K562 (cell line): Measurements from ENCODE around the gene CDS1. TPM values are rescaled to one million over a fixed set of nuclear protein-coding genes. Genes with fewer than 3 reads are reported as not detected.
A peak's percentile ranks its signal among the peaks of the same experiment; 100 is the strongest.

Experiments used
- ADNP ChIP-seq: fragments of 200-800 bp; sonication (Bioruptor generic); IDR thresholded peaks from 2 replicates; pipeline ENCODE4 v1.6.1; 2016; ENCODE audit warnings: missing genetic modification characterization, missing compliant biosample characterization
- ARID1B ChIP-seq: fragments of 450-650 bp; IDR thresholded peaks from 2 replicates; pipeline ENCODE4 v1.6.1; 2016; ENCODE audit warnings: antibody characterized with exemption, mild to moderate bottlenecking, inconsistent platforms
- ATF1 ChIP-seq, 2 experiments: fragments of 450-650 bp in 1 of 2; IDR thresholded peaks; 2 replicates each; pipeline ENCODE4 v1.6.1; 2016; ENCODE audit warnings: missing compliant biosample characterization in 1 of 2, missing genetic modification characterization in 1 of 2
- BDP1 ChIP-seq: IDR thresholded peaks from 3 replicates; pipeline ENCODE4 v1.6.1; 2011; ENCODE audit not compliant: insufficient read length, insufficient read depth
- JUND ChIP-seq, 2 experiments: IDR thresholded peaks; 2 replicates in 1 of 2; 3 replicates in 1 of 2; pipeline ENCODE4 v1.6.1; 2011; ENCODE audit warnings: borderline replicate concordance in 2 of 2, low read depth in 2 of 2, low read length in 2 of 2, improper control_type of control experiment in 1 of 2, missing biosample characterization in 1 of 2, missing genetic modification characterization in 1 of 2, missing genetic modification reagents in 1 of 2
- LEF1 ChIP-seq: fragments of 450-650 bp; IDR thresholded peaks from 2 replicates; pipeline ENCODE4 v1.6.1; 2016; ENCODE audit warnings: mild to moderate bottlenecking
- MAFG ChIP-seq: fragments of 450-650 bp; conservative IDR thresholded peaks from 2 replicates; pipeline ENCODE4 v1.6.1; 2016; ENCODE audit warnings: missing genetic modification characterization, missing compliant biosample characterization
- NCOR1 ChIP-seq: fragments of 450-650 bp; IDR thresholded peaks from 2 replicates; pipeline ENCODE4 v1.6.1; 2016; ENCODE audit warnings: mild to moderate bottlenecking, moderate library complexity
- POLR2AphosphoS2 ChIP-seq: IDR thresholded peaks from 2 replicates; pipeline ENCODE4 v1.6.1; 2012; ENCODE audit warnings: low read length, improper control_type of control experiment
- SMAD4 ChIP-seq: fragments of 250-450 bp; sonication (Bioruptor Pico); conservative IDR thresholded peaks from 2 replicates; pipeline ENCODE4 v1.8.0; 2021; ENCODE audit warnings: inconsistent platforms, mild to moderate bottlenecking, moderate library complexity
- SP1 ChIP-seq: sonication (generic); formaldehyde crosslinking; IDR thresholded peaks from 2 replicates; pipeline ENCODE4 v1.8.1; 2022; ENCODE audit warnings: mild to moderate bottlenecking, missing genetic modification reagents
- ZBTB1 ChIP-seq: sonication (generic); formaldehyde crosslinking; IDR thresholded peaks from 2 replicates; pipeline ENCODE4 v1.8.1; 2023; ENCODE audit warnings: missing genetic modification reagents, low read depth, mild to moderate bottlenecking, borderline replicate concordance
- ZEB2 ChIP-seq: fragments of 450-650 bp; IDR thresholded peaks from 2 replicates; pipeline ENCODE4 v1.6.1; 2016
- polyA plus RNA-seq, 8 experiments: library from polyadenylated mRNA; depleted of rRNA in 4 of 8; stranded (reverse) in 5 of 8; unstranded in 3 of 8; fragments of >200 nt; fragmentation: Nextera tagmentation in 2 of 8; fragmentation: Illumina TruSeq in 1 of 8; extraction: Ambion mirVana in 2 of 8; extraction: Trizol in 1 of 8; gene quantifications; 2 replicates each; pipeline versions ENCODE4 v1.2.1 to v1.2.3, GENCODE V29; 2011 to 2014; ENCODE audit warnings: inconsistent platforms in 1 of 8, missing spikeins in 1 of 8
- total RNA-seq, 7 experiments: library from RNA; depleted of rRNA in 6 of 7; stranded (reverse); fragments of >200 nt in 6 of 7; fragmentation: Illumina TruSeq in 2 of 7; extraction: Trizol in 2 of 7; gene quantifications; 2 replicates each; pipeline versions ENCODE4 v1.2.1 to v1.2.3, GENCODE V29; 2011 to 2021; ENCODE audit warnings: low replicate concordance in 1 of 7
- TF ChIP-seq, protein P1 (sequence below): fragments of 250-450 bp; sonication (Bioruptor Pico); IDR thresholded peaks from 2 replicates; pipeline ENCODE4 v1.5.0; 2021; ENCODE audit warnings: mild to moderate bottlenecking, borderline replicate concordance
- TF ChIP-seq, protein P2 (sequence below): sonication (generic); formaldehyde crosslinking; IDR thresholded peaks from 2 replicates; pipeline ENCODE4 v1.9.0; 2022; ENCODE audit warnings: mild to moderate bottlenecking, missing genetic modification reagents
- TF ChIP-seq, protein P3 (sequence below): fragments of 150-350 bp; IDR thresholded peaks from 2 replicates; pipeline ENCODE4 v1.6.1; 2014; ENCODE audit warnings: low read depth, mild to moderate bottlenecking, low read length, borderline replicate concordance
- TF ChIP-seq, protein P4 (sequence below), 2 experiments: fragments of 450-650 bp; IDR thresholded peaks; 2 replicates each; pipeline ENCODE4 v1.6.1; 2018; ENCODE audit warnings: mild to moderate bottlenecking in 2 of 2, low read depth in 1 of 2; ENCODE audit not compliant: partially characterized antibody in 2 of 2

CDS1 gene
- total and polyA plus RNA-seq, 9 of the 15 experiments (the other 6 are each of a cell fraction or from before 2014, with no cell fraction given), result 0.04 to 0.42 (median 0.15) TPM

DNA sequence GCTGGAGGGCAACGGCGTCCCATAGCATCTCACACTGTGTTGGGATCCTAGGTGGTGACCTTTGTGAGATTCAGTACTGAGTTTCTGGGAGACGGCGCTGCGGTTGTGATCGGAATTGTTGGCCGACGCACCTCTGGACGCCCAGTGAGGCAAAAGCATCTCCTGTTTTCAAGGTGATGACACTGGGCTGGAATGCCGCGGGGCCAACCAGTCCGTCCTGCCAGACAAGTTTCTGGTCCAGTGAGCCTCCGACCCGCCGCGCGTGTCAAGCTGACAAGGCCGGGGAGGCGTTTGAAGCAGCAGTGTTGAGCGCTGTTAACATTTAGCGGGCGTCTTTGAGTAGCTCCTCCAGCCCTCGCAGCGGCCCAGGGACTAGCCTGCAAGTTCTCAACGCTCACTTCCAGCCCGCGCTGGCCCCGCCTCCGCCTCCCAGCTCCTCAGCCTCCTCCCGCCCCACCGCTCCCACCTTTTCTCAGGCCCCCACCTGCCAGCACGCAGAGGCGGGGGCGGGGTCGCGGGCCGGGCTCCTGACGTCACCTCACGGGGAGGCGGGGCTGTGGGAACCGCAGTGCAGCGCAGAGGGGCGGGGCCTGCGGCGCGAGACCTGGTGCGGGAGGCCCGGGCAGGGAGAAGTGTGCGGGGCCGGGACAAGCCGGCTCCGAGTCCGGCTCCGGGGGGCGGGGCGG, 482 bp upstream of the CDS1 start (continued):
- TF ChIP-seq, protein P1, sequence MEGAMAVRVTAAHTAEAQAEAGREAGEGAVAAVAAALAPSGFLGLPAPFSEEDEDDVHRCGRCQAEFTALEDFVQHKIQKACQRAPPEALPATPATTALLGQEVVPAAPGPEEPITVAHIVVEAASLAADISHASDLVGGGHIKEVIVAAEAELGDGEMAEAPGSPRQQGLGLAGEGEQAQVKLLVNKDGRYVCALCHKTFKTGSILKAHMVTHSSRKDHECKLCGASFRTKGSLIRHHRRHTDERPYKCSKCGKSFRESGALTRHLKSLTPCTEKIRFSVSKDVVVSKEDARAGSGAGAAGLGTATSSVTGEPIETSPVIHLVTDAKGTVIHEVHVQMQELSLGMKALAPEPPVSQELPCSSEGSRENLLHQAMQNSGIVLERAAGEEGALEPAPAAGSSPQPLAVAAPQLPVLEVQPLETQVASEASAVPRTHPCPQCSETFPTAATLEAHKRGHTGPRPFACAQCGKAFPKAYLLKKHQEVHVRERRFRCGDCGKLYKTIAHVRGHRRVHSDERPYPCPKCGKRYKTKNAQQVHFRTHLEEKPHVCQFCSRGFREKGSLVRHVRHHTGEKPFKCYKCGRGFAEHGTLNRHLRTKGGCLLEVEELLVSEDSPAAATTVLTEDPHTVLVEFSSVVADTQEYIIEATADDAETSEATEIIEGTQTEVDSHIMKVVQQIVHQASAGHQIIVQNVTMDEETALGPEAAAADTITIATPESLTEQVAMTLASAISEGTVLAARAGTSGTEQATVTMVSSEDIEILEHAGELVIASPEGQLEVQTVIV, result no peak
- TF ChIP-seq SMAD4 (CRISPR knock-in tag) (no peak), SP1 (peak; percentile 71), POLR2AphosphoS2 (no peak), ZBTB1 (no peak), ARID1B (0 out of 2 replicates have a peak, but pooled peaks have one; percentile 10), MAFG (tag) (no peak), BDP1 (no peak), ADNP (tag) (no peak), JUND (IDR thresholded peaks at IDR 0.05; ENCODE audit: borderline replicate concordance, low read depth, low read length) (peak; percentile 57; the same call in 1 of the 2 replicates), JUND (tag; IDR thresholded peaks at IDR 0.05; ENCODE audit: borderline replicate concordance, low read depth, low read length) (peak; percentile 65; the same call in 1 of the 3 replicates), LEF1 (no peak), ZEB2 (no peak), NCOR1 (no peak), ATF1 (CRISPR knock-in tag; IDR thresholded peaks at IDR 0.05) (peak; percentile 37; the same call in 1 of the 2 replicates), ATF1 (tag; IDR thresholded peaks at IDR 0.05) (peak; percentile 85)
- TF ChIP-seq, protein P2, sequence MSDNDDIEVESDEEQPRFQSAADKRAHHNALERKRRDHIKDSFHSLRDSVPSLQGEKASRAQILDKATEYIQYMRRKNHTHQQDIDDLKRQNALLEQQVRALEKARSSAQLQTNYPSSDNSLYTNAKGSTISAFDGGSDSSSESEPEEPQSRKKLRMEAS (CRISPR knock-in tag), result peak; percentile 65
- TF ChIP-seq, protein P3, sequence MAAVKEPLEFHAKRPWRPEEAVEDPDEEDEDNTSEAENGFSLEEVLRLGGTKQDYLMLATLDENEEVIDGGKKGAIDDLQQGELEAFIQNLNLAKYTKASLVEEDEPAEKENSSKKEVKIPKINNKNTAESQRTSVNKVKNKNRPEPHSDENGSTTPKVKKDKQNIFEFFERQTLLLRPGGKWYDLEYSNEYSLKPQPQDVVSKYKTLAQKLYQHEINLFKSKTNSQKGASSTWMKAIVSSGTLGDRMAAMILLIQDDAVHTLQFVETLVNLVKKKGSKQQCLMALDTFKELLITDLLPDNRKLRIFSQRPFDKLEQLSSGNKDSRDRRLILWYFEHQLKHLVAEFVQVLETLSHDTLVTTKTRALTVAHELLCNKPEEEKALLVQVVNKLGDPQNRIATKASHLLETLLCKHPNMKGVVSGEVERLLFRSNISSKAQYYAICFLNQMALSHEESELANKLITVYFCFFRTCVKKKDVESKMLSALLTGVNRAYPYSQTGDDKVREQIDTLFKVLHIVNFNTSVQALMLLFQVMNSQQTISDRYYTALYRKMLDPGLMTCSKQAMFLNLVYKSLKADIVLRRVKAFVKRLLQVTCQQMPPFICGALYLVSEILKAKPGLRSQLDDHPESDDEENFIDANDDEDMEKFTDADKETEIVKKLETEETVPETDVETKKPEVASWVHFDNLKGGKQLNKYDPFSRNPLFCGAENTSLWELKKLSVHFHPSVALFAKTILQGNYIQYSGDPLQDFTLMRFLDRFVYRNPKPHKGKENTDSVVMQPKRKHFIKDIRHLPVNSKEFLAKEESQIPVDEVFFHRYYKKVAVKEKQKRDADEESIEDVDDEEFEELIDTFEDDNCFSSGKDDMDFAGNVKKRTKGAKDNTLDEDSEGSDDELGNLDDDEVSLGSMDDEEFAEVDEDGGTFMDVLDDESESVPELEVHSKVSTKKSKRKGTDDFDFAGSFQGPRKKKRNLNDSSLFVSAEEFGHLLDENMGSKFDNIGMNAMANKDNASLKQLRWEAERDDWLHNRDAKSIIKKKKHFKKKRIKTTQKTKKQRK, result no peak
- TF ChIP-seq, protein P4, sequence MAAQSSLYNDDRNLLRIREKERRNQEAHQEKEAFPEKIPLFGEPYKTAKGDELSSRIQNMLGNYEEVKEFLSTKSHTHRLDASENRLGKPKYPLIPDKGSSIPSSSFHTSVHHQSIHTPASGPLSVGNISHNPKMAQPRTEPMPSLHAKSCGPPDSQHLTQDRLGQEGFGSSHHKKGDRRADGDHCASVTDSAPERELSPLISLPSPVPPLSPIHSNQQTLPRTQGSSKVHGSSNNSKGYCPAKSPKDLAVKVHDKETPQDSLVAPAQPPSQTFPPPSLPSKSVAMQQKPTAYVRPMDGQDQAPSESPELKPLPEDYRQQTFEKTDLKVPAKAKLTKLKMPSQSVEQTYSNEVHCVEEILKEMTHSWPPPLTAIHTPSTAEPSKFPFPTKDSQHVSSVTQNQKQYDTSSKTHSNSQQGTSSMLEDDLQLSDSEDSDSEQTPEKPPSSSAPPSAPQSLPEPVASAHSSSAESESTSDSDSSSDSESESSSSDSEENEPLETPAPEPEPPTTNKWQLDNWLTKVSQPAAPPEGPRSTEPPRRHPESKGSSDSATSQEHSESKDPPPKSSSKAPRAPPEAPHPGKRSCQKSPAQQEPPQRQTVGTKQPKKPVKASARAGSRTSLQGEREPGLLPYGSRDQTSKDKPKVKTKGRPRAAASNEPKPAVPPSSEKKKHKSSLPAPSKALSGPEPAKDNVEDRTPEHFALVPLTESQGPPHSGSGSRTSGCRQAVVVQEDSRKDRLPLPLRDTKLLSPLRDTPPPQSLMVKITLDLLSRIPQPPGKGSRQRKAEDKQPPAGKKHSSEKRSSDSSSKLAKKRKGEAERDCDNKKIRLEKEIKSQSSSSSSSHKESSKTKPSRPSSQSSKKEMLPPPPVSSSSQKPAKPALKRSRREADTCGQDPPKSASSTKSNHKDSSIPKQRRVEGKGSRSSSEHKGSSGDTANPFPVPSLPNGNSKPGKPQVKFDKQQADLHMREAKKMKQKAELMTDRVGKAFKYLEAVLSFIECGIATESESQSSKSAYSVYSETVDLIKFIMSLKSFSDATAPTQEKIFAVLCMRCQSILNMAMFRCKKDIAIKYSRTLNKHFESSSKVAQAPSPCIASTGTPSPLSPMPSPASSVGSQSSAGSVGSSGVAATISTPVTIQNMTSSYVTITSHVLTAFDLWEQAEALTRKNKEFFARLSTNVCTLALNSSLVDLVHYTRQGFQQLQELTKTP (IDR thresholded peaks at IDR 0.05; ENCODE audit: low read depth in 1 of 2, partially characterized antibody in 2 of 2), result no peak
